ENCODE results near the gene MSL2.
A peak's percentile ranks its signal among the peaks of the same experiment; 100 is the strongest.

GRCh38 chr3:136193278-136194054 is 2.7 kb downstream of the MSL2 start:
- no peak for TF ChIP-seq ARNT (IDR thresholded peaks at IDR 0.05)
- TF ChIP-seq CTBP1 (IDR thresholded peaks at IDR 0.05; ENCODE audit: borderline replicate concordance), result no peak
- TF ChIP-seq FOXK2 (IDR thresholded peaks at IDR 0.05), result no peak
- no peak for TF ChIP-seq LEF1 (IDR thresholded peaks at IDR 0.05; ENCODE audit: borderline replicate concordance)
- TF ChIP-seq ZNF384 (IDR thresholded peaks at IDR 0.05), result peak; percentile 74
- no peak for TF ChIP-seq NFRKB (IDR thresholded peaks at IDR 0.05)
- no peak for TF ChIP-seq FOXA1 (IDR thresholded peaks at IDR 0.05)
